Measurements from ENCODE around the gene PTGFR. TPM values are rescaled to one million over a fixed set of nuclear protein-coding genes. Genes with fewer than 3 reads are reported as not detected.

Gene PTGFR
- polyA plus RNA-seq, 1 experiment = 4.1 TPM

GRCh38 chr1:78541479-78541878 lies 50.7 kb downstream of the PTGFR start:
- TF ChIP-seq CTCF (IDR thresholded peaks at IDR 0.05; ENCODE audit: insufficient read depth, low read depth, low read length) = no peak
- no peak for DNase-seq (ENCODE audit: low read depth)
- CTCF ChIA-PET = no interaction called here

GRCh38 chr1:78543941-78544643 lies 53.3 kb downstream of the PTGFR start:
- no peaks in the 10 kb centered on the region for H3K36me3 ChIP-seq (ENCODE audit: control insufficient read depth, insufficient read depth, low read length)
- H3K27me3 ChIP-seq (ENCODE audit: control insufficient read depth, insufficient read depth, low read length) = no peaks in the 10 kb centered on the region
- POLR2A ChIA-PET = no interaction called here
- no peak overlapping the region for H3K4me3 ChIP-seq (ENCODE audit: low read depth, low read length)
- CTCF ChIA-PET = interaction anchor here (1.3 kb wide), 1 partner anchor 131 kb away, joined by 4 read pairs; no protein-coding TSS in a partner anchor
- peak; percentile 71 for DNase-seq (ENCODE audit: low read depth)
- TF ChIP-seq CTCF (IDR thresholded peaks at IDR 0.05; ENCODE audit: insufficient read depth, low read depth, low read length) = no peak

More at GRCh38 chr1:78541479-78541878, 50.7 kb downstream of the PTGFR start:
- no peak overlapping the region for H3K4me3 ChIP-seq (ENCODE audit: low read depth, low read length)
- POLR2A ChIA-PET = no interaction called here
- no peaks in the 10 kb centered on the region for H3K36me3 ChIP-seq (ENCODE audit: control insufficient read depth, insufficient read depth, low read length)
- no peaks in the 10 kb centered on the region for H3K27me3 ChIP-seq (ENCODE audit: control insufficient read depth, insufficient read depth, low read length)

- Histone ChIP-seq H3K36me3 (ENCODE audit: control insufficient read depth, insufficient read depth, low read length) (no peaks in the 10 kb centered on the region), H3K27me3 (ENCODE audit: control insufficient read depth, insufficient read depth, low read length) (no peaks in the 10 kb centered on the region), H3K4me3 (ENCODE audit: low read depth, low read length) (no peak overlapping the region)
- TF ChIP-seq CTCF (IDR thresholded peaks at IDR 0.05; ENCODE audit: insufficient read depth, low read depth, low read length) = no peak
- POLR2A ChIA-PET = no interaction called here
- CTCF ChIA-PET = interaction anchor here (1.1 kb wide), 1 partner anchor 24 kb away, joined by 3 read pairs; no protein-coding TSS in a partner anchor
- DNase-seq (ENCODE audit: low read depth) = no peak
Measured at GRCh38 chr1:78547081-78547480, 56.3 kb downstream of the PTGFR start.

- no peak overlapping the region for H3K4me3 ChIP-seq (ENCODE audit: low read depth, low read length)
- no peak for TF ChIP-seq CTCF (IDR thresholded peaks at IDR 0.05; ENCODE audit: insufficient read depth, low read depth, low read length)
- CTCF ChIA-PET = interaction anchor here (1.0 kb wide), 1 partner anchor 405 kb away, joined by 4 read pairs; no protein-coding TSS in a partner anchor
- POLR2A ChIA-PET = interaction anchor here (0.6 kb wide), 2 partner anchors 13 to 255 kb away, joined by 3 to 8 read pairs; no protein-coding TSS in a partner anchor
- no peaks in the 10 kb centered on the region for H3K36me3 ChIP-seq (ENCODE audit: control insufficient read depth, insufficient read depth, low read length)
- DNase-seq (ENCODE audit: low read depth) = no peak
- H3K27me3 ChIP-seq (ENCODE audit: control insufficient read depth, insufficient read depth, low read length) = no peaks in the 10 kb centered on the region
Measured at GRCh38 chr1:78549331-78549730, 58.6 kb downstream of the PTGFR start.

GRCh38 chr1:78549891-78550290 lies 59.1 kb downstream of the PTGFR start:
- ChIA-PET CTCF (no interaction called here), POLR2A (interaction anchor here (0.6 kb wide), 1 partner anchor 14 kb away, joined by 3 read pairs; no protein-coding TSS in a partner anchor)
- DNase-seq (ENCODE audit: low read depth) = no peak
- no peak for TF ChIP-seq CTCF (IDR thresholded peaks at IDR 0.05; ENCODE audit: insufficient read depth, low read depth, low read length)
- H3K4me3 ChIP-seq (ENCODE audit: low read depth, low read length) = no peak overlapping the region
- H3K27me3 ChIP-seq (ENCODE audit: control insufficient read depth, insufficient read depth, low read length) = no peaks in the 10 kb centered on the region
- no peaks in the 10 kb centered on the region for H3K36me3 ChIP-seq (ENCODE audit: control insufficient read depth, insufficient read depth, low read length)
